Endothelial cell of umbilical vein (primary cell): ENCODE measurements around the gene IFITM2. TPM values are rescaled to one million over a fixed set of nuclear protein-coding genes. Genes with fewer than 3 reads are reported as not detected.

Experiments used
- BruUV-seq: library from RNA; stranded (reverse); fragments of 400-500 nt; replicated peaks from 2 replicates; lab custom pipeline; 2021; lab: Mats Ljungman, UMichigan
- CTCF ChIA-PET: fragments of 300-600, 350-600 bp; sonication (Branson Sonifier 250); formaldehyde crosslinking; loops from one replicate; lab custom pipeline; 2021; ENCODE audit warnings: antibody characterized with exemption, inconsistent platforms; lab: Charles Lee
- POLR2A ChIA-PET: fragments of 300-600, 350-600 bp; sonication (Branson Sonifier 250); formaldehyde crosslinking; loops from one replicate; lab custom pipeline; 2021; ENCODE audit warnings: antibody characterized with exemption, inconsistent platforms; lab: Charles Lee
- DNase-seq: peaks from one replicate; pipeline ENCODE4 v3.0.0-alpha.2; 2011; ENCODE audit warnings: low read depth, low spot score
- FAIRE-seq: peaks from 2 replicates; lab custom pipeline; 2011; peaks lifted over from hg19 to GRCh38; lab: Jason Lieb, UNC
- H2AFZ ChIP-seq: 2 replicates; pipeline ENCODE4 v1.6.0; 2012; ENCODE audit warnings: low read depth, low read length, control low read depth, inconsistent platforms
- H3K27ac ChIP-seq: 2 replicates; pipeline ENCODE4 v1.5.1; 2011; ENCODE audit warnings: low read depth, mild to moderate bottlenecking, control low read depth, low read length, moderate library complexity; ENCODE audit not compliant: insufficient read depth
- H3K27me3 ChIP-seq, 2 experiments: 2 replicates each; pipeline versions ENCODE4 v1.6.0 to v1.6.1; 2011; ENCODE audit warnings: low read length in 2 of 2, mixed read lengths in 1 of 2; ENCODE audit not compliant: control insufficient read depth in 2 of 2, insufficient read depth in 2 of 2
- H3K36me3 ChIP-seq, 2 experiments: 2 replicates in 1 of 2; 3 replicates in 1 of 2; pipeline ENCODE4 v1.5.1; 2011; ENCODE audit warnings: low read length in 2 of 2, mild to moderate bottlenecking in 1 of 2, moderate library complexity in 1 of 2; ENCODE audit not compliant: control insufficient read depth in 2 of 2, insufficient read depth in 2 of 2; ENCODE audit errors: extremely low read depth in 1 of 2
- H3K4me1 ChIP-seq: 3 replicates; pipeline ENCODE4 v1.5.1; 2011; ENCODE audit warnings: mild to moderate bottlenecking, low read length; ENCODE audit not compliant: control insufficient read depth, insufficient read depth; ENCODE audit errors: extremely low read depth
- H3K4me2 ChIP-seq: 2 replicates; pipeline ENCODE4 v1.6.1; 2011; ENCODE audit warnings: low read length, control low read depth, mixed read lengths; ENCODE audit not compliant: insufficient read depth
- H3K4me3 ChIP-seq, 3 experiments: fragments of 200-600 bp in 1 of 3; sonication (generic), shearing (Covaris generic) in 1 of 3; replicated peaks in 1 of 3; 2 replicates each; pipeline ENCODE4 v1.5.1; 2011 to 2016; ENCODE audit warnings: control low read depth in 3 of 3, low read length in 3 of 3, mild to moderate bottlenecking in 2 of 3, inconsistent platforms in 1 of 3, low read depth in 1 of 3, moderate library complexity in 1 of 3; ENCODE audit not compliant: insufficient read depth in 1 of 3
- H3K79me2 ChIP-seq: 2 replicates; pipeline ENCODE4 v1.6.0; 2012; ENCODE audit warnings: low read length, inconsistent platforms; ENCODE audit not compliant: control insufficient read depth, insufficient read depth
- H3K9ac ChIP-seq: replicated peaks from 2 replicates; pipeline ENCODE3; 2011; ENCODE audit warnings: low read length, control low read depth; ENCODE audit not compliant: insufficient read depth; ENCODE audit errors: extremely low read depth
- H3K9me1 ChIP-seq: replicated peaks from 3 replicates; pipeline ENCODE4 v1.6.0; 2011; ENCODE audit warnings: mild to moderate bottlenecking, low read length; ENCODE audit not compliant: control insufficient read depth, insufficient read depth; ENCODE audit errors: extremely low read depth
- H3K9me3 ChIP-seq: replicated peaks from 2 replicates; pipeline ENCODE4 v1.5.1; 2012; ENCODE audit warnings: low read length, inconsistent platforms; ENCODE audit not compliant: control insufficient read depth, insufficient read depth
- H4K20me1 ChIP-seq: replicated peaks from 2 replicates; pipeline ENCODE3; 2011; ENCODE audit warnings: mild to moderate bottlenecking, low read length; ENCODE audit not compliant: control insufficient read depth, insufficient read depth; ENCODE audit errors: extremely low read depth
- EZH2 ChIP-seq: IDR thresholded peaks from 2 replicates; pipeline ENCODE4 v1.6.1; 2012; ENCODE audit warnings: borderline replicate concordance, low read depth, mild to moderate bottlenecking, moderate library complexity, low read length, inconsistent platforms; ENCODE audit not compliant: severe bottlenecking
- FOS ChIP-seq: IDR thresholded peaks from 2 replicates; pipeline ENCODE4 v1.6.1; 2011; ENCODE audit warnings: mild to moderate bottlenecking, low read length, moderate library complexity, borderline replicate concordance; ENCODE audit not compliant: insufficient read depth
- GATA2 ChIP-seq: IDR thresholded peaks from 2 replicates; pipeline ENCODE4 v1.7.0; 2011; ENCODE audit warnings: low read depth, mild to moderate bottlenecking, moderate library complexity, mixed read lengths, low read length; ENCODE audit not compliant: insufficient read length, insufficient read depth
- JUN ChIP-seq: IDR thresholded peaks from 2 replicates; pipeline ENCODE4 v1.6.1; 2011; ENCODE audit warnings: borderline replicate concordance, low read depth; ENCODE audit not compliant: insufficient read length, insufficient read depth
- MYC ChIP-seq: IDR thresholded peaks from one replicate; pipeline ENCODE4 v1.6.1; 2011; ENCODE audit warnings: mild to moderate bottlenecking, low read depth, low read length
- POLR2A ChIP-seq: IDR thresholded peaks from 2 replicates; pipeline ENCODE4 v1.6.1; 2012; ENCODE audit warnings: low read depth, mild to moderate bottlenecking, control low read depth, low read length
- POLR2AphosphoS5 ChIP-seq: IDR thresholded peaks from 2 replicates; pipeline ENCODE4 v1.6.1; 2012; ENCODE audit warnings: low read depth, mild to moderate bottlenecking, control low read depth, low read length, moderate library complexity; ENCODE audit not compliant: insufficient read depth
- dilution Hi-C: fragments of 300-500 bp; cut with MboI; formaldehyde crosslinking; loops from one replicate; pipeline ENCODE4 v1.15.0; 2019; ENCODE audit warnings: low sequenced_read_pairs; ENCODE audit not compliant: extremely low pct_ligation_motif_present
- intact Hi-C: fragments of 100-400 bp; cut with micrococcal nuclease; formaldehyde crosslinking; loops from one replicate; pipeline ENCODE4 v1.10.0; 2022
- polyA plus RNA-seq, 4 experiments: library from polyadenylated mRNA; depleted of rRNA in 3 of 4; stranded (reverse) in 3 of 4; unstranded in 1 of 4; fragments of >200 nt; gene quantifications; 2 replicates each; pipeline versions ENCODE4 v1.2.1 to v1.2.3, GENCODE V29; 2011 to 2012; ENCODE audit warnings: missing spikeins in 1 of 4
- total RNA-seq: library from RNA; stranded (reverse); gene quantifications from 2 replicates; pipeline ENCODE4 v1.2.3, GENCODE V29; 2021
- TF ChIP-seq, protein P1 (sequence below), 2 donors: IDR thresholded peaks; 1 replicate in 1 of 2; 2 replicates in 1 of 2; pipeline ENCODE4 v1.5.1; 2011; ENCODE audit warnings: low read length in 2 of 2, mild to moderate bottlenecking in 2 of 2, moderate library complexity in 2 of 2, control low read depth in 1 of 2, inconsistent platforms in 1 of 2, low read depth in 1 of 2; ENCODE audit not compliant: insufficient read depth in 1 of 2; ENCODE audit errors: extremely low read depth in 1 of 2
- TF ChIP-seq, protein P2 (sequence below): IDR thresholded peaks from 2 replicates; pipeline ENCODE4 v1.6.1; 2011; ENCODE audit not compliant: insufficient read depth, insufficient read length

Gene IFITM2
- total and polyA plus RNA-seq, 2 donors (not counting 3 experiments of a cell fraction or from before 2014, with no cell fraction given) = 219 to 1,135 TPM

DNA sequence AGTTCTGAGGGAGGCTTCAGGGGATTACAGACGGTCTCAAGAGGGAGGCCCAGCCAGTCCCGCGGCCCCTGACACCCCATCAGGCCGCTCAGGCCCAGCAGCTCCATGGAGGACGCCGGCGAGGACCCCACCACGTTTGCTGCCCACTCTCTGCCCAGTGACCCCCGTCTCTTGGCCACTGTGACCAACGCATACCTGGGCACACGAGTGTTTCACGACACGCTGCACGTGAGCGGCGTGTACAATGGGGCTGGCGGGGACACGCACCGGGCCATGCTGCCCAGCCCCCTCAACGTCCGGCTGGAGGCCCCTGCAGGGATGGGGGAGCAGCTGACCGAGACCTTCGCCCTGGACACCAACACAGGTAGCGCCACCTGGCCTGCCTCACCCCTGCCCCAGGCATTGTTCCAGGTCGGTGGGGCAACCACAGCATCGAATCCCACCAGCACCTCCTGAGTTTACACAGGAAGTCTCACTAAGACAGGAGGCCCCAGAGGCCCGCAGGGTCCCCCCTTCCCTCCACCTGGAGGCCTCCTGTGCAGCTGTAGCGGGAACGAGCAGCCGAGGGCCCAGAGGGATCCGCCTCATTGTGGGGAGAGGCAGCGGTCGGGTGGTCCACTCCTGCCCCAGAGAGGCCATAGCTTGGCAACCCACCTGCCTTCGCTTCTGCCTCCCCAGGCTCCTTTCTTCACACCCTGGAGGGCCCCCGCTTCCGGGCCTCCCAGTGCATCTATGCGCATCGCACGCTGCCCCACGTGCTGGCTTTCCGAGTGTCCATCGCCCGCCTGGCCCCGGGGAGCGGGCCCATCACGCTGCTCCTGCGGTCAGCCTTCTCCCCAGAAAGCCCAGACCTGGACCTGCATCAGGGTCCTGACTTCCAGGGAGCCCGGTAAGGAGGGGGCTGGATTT lies 17.6 kb upstream of the IFITM2 start:
- ChIA-PET CTCF (interaction anchor here (1.0 to 2.2 kb wide), 2 partner anchors 15 to 39 kb away, joined by 5 to 11 read pairs; no protein-coding TSS in a partner anchor), POLR2A (no interaction called here)
- Histone ChIP-seq H3K9ac (no peak overlapping the region), H3K4me3 (peak overlapping the region in 1 of 3 experiments; percentile 58), H3K9me3 (no peaks in the 10 kb centered on the region), H3K4me1 (peaks cover 3% of the 10 kb centered on the region), H3K79me2 (no peaks in the 10 kb centered on the region), H2AFZ (no peak overlapping the region), H3K9me1 (no peaks in the 10 kb centered on the region), H3K4me2 (no peak overlapping the region), H4K20me1 (no peaks in the 10 kb centered on the region), H3K36me3 (peaks cover 0 to 8% of the 10 kb centered on the region in 2 experiments), H3K27ac (no peak overlapping the region), H3K27me3 (peaks cover 8% of the 10 kb centered on the region in 2 experiments)
- dilution Hi-C loops = no loop called here
- TF ChIP-seq GATA2 (no peak), FOS (no peak), POLR2AphosphoS5 (no peak), JUN (no peak)
- intact Hi-C loops = no loop called here
- no peak for FAIRE-seq
- DNase-seq = no peak
- TSS peak; percentile 58 for BruUV-seq

DNA sequence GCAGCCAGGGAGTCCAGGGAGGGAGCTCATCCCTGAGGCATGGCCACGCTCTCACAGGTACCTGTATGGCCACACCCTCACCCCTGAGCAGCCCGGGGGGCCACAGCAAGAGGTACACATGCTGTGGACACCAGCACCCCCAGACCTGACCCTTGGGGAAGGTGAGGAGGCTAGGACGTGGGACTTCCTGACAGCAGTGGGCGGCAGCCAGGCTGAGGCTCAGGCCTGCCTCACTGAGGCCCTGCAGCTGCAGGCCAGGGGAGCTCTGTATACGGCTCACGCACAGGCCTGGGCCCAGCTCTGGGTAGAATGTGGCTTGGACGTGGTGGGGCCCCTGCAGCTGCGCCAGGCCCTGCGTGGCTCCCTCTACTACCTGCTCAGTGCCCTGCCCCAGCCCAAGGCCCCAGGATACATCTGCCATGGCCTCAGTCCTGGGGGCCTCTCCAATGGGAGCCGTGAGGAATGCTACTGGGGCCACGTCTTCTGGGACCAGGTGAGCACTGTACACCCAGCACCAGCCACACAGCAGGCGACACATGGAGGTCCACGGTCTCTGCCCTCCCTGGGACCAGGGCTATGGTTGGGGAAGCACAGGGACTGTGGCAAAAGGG lies 16.9 kb upstream of the IFITM2 start:
- TF ChIP-seq EZH2 (no peak), POLR2A (no peak), MYC (no peak), POLR2AphosphoS5 (no peak)
- TF ChIP-seq, protein P1, sequence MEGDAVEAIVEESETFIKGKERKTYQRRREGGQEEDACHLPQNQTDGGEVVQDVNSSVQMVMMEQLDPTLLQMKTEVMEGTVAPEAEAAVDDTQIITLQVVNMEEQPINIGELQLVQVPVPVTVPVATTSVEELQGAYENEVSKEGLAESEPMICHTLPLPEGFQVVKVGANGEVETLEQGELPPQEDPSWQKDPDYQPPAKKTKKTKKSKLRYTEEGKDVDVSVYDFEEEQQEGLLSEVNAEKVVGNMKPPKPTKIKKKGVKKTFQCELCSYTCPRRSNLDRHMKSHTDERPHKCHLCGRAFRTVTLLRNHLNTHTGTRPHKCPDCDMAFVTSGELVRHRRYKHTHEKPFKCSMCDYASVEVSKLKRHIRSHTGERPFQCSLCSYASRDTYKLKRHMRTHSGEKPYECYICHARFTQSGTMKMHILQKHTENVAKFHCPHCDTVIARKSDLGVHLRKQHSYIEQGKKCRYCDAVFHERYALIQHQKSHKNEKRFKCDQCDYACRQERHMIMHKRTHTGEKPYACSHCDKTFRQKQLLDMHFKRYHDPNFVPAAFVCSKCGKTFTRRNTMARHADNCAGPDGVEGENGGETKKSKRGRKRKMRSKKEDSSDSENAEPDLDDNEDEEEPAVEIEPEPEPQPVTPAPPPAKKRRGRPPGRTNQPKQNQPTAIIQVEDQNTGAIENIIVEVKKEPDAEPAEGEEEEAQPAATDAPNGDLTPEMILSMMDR (IDR thresholded peaks at IDR 0.05; ENCODE audit: extremely low read depth in 1 of 2, insufficient read depth in 1 of 2, low read depth in 1 of 2, low read length in 2 of 2) = no peak
- TF ChIP-seq, protein P2, sequence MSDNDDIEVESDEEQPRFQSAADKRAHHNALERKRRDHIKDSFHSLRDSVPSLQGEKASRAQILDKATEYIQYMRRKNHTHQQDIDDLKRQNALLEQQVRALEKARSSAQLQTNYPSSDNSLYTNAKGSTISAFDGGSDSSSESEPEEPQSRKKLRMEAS = no peak
- peaks cover 8% of the 10 kb centered on the region in 2 experiments for H3K27me3 ChIP-seq
- H3K4me1 ChIP-seq = peaks cover 3% of the 10 kb centered on the region
- intact Hi-C loops (no loop called here), dilution Hi-C loops (no loop called here)
- no peaks in the 10 kb centered on the region for H3K79me2 ChIP-seq
- H3K9me1 ChIP-seq = no peaks in the 10 kb centered on the region
- no peaks in the 10 kb centered on the region for H4K20me1 ChIP-seq
- H3K9me3 ChIP-seq = no peaks in the 10 kb centered on the region
- FAIRE-seq (no peak), DNase-seq (no peak)
- H3K9ac ChIP-seq = no peak overlapping the region
- POLR2A ChIA-PET = no interaction called here
- peaks cover 0 to 8% of the 10 kb centered on the region in 2 experiments for H3K36me3 ChIP-seq
- H3K4me3 ChIP-seq = no peak overlapping the region
- H3K27ac ChIP-seq = no peak overlapping the region
- CTCF ChIA-PET = interaction anchor here (1.0 to 2.2 kb wide), 2 partner anchors 15 to 40 kb away, joined by 5 to 11 read pairs; no protein-coding TSS in a partner anchor
- no peak overlapping the region for H2AFZ ChIP-seq
- H3K4me2 ChIP-seq = no peak overlapping the region
- BruUV-seq = no TSS peak
